ENCODE data around the gene LKAAEAR1. TPM values are rescaled to one million over a fixed set of nuclear protein-coding genes. Genes with fewer than 3 reads are reported as not detected.

Gene LKAAEAR1
- total RNA-seq, 2 donors from 2014 or later = 3.9 TPM; not detected in 1

- peak in 2 of 4 donors; percentile 37 to 46 for DNase-seq
- TF ChIP-seq POLR2A (IDR thresholded peaks at IDR 0.05) = no peak
- no peak for TF ChIP-seq CTCF (IDR thresholded peaks at IDR 0.05)
- H3K4me1 ChIP-seq = peaks cover 21% of the 10 kb centered on the region
- WGBS, 2 donors = 5 to 40% methylated on average over 2 to 23 of the region's 23 CpGs
- no peaks in the 10 kb centered on the region for H3K36me3 ChIP-seq (replicated peaks in 1 of 2; ENCODE audit: insufficient read depth in 1 of 2, low read depth in 2 of 2)
- H3K9me3 ChIP-seq = no peaks in the 10 kb centered on the region
- no peak for ATAC-seq
- no peak overlapping the region for H3K4me3 ChIP-seq
- peaks cover 0 to 9% of the 10 kb centered on the region in 2 donors for H3K27me3 ChIP-seq
- intact Hi-C loops (cut with DNase I) = no loop called here
- H3K27ac ChIP-seq = no peak overlapping the region
Observed at GRCh38 chr20:64084685-64085152, 521 bp upstream of the LKAAEAR1 start.

- H3K27me3 ChIP-seq = peaks cover 0 to 9% of the 10 kb centered on the region in 2 donors
- no peak overlapping the region for H3K27ac ChIP-seq
- H3K4me3 ChIP-seq = peak overlapping the region; percentile 31 to 56
- intact Hi-C loops (cut with DNase I) = no loop called here
- peaks cover 32% of the 10 kb centered on the region for H3K4me1 ChIP-seq
- no peaks in the 10 kb centered on the region for H3K9me3 ChIP-seq
- TF ChIP-seq POLR2A (IDR thresholded peaks at IDR 0.05) (no peak), CTCF (IDR thresholded peaks at IDR 0.05) (peak; percentile 34 to 64 (median 49))
- DNase-seq = peak; percentile 67 to 79 (median 74)
- 1 to 40% methylated on average over 1 to 41 of the region's 52 CpGs for WGBS, 2 donors
- ATAC-seq = peak; percentile 56
- H3K36me3 ChIP-seq (replicated peaks in 1 of 2; ENCODE audit: insufficient read depth in 1 of 2, low read depth in 2 of 2) = no peaks in the 10 kb centered on the region
Observed at GRCh38 chr20:64083378-64083803, 807 bp downstream of the LKAAEAR1 start.

- H3K36me3 ChIP-seq (replicated peaks in 1 of 2; ENCODE audit: insufficient read depth in 1 of 2, low read depth in 2 of 2) = no peaks in the 10 kb centered on the region
- WGBS, 2 donors = 20 to 28% methylated on average over 8 to 13 of the region's 13 CpGs
- intact Hi-C loops (cut with DNase I) = no loop called here
- DNase-seq (no peak), ATAC-seq (no peak)
- no peak overlapping the region for H3K4me3 ChIP-seq
- H3K27me3 ChIP-seq = peaks cover 0 to 9% of the 10 kb centered on the region in 2 donors
- H3K4me1 ChIP-seq = peaks cover 37% of the 10 kb centered on the region
- H3K27ac ChIP-seq = no peak overlapping the region
- TF ChIP-seq POLR2A (IDR thresholded peaks at IDR 0.05) = no peak
- TF ChIP-seq CTCF (IDR thresholded peaks at IDR 0.05) = no peak
- no peaks in the 10 kb centered on the region for H3K9me3 ChIP-seq
Observed at GRCh38 chr20:64082820-64083377, 1.3 kb downstream of the LKAAEAR1 start.

GRCh38 chr20:64082126-64082731, 2.0 kb downstream of the LKAAEAR1 start:
- TF ChIP-seq POLR2A (IDR thresholded peaks at IDR 0.05) (no peak), CTCF (IDR thresholded peaks at IDR 0.05) (no peak)
- intact Hi-C loops (cut with DNase I) = no loop called here
- no peak for DNase-seq
- H3K27ac ChIP-seq = no peak overlapping the region
- H3K9me3 ChIP-seq = no peaks in the 10 kb centered on the region
- peaks cover 0 to 9% of the 10 kb centered on the region in 2 donors for H3K27me3 ChIP-seq
- peaks cover 37% of the 10 kb centered on the region for H3K4me1 ChIP-seq
- ATAC-seq = no peak
- 38 to 45% methylated on average over 12 to 13 of the region's 13 CpGs for whole genome bisulfite sequencing, 2 donors
- no peak overlapping the region for H3K4me3 ChIP-seq
- H3K36me3 ChIP-seq (replicated peaks in 1 of 2; ENCODE audit: insufficient read depth in 1 of 2, low read depth in 2 of 2) = no peaks in the 10 kb centered on the region

- Histone ChIP-seq H3K27ac (no peak overlapping the region), H3K9me3 (no peaks in the 10 kb centered on the region), H3K36me3 (replicated peaks in 1 of 2; ENCODE audit: insufficient read depth in 1 of 2, low read depth in 2 of 2) (no peaks in the 10 kb centered on the region), H3K27me3 (peaks cover 0 to 9% of the 10 kb centered on the region in 2 donors), H3K4me3 (no peak overlapping the region), H3K4me1 (peaks cover 37% of the 10 kb centered on the region)
- TF ChIP-seq POLR2A (IDR thresholded peaks at IDR 0.05) (no peak), CTCF (IDR thresholded peaks at IDR 0.05) (no peak)
- intact Hi-C loops (cut with DNase I) = no loop called here
- DNase-seq = no peak
- no peak for ATAC-seq
- WGBS, 2 donors = 76 to 91% methylated on average over 6 of the region's 6 CpGs
Observed at GRCh38 chr20:64081624-64081964, 2.6 kb downstream of the LKAAEAR1 start.

Data from body of pancreas (tissue), 4 donors.